GM18909 (cell line): ENCODE measurements around the gene RANGRF.

Experiments
- ATAC-seq: cut with Tn5 transposase; IDR thresholded peaks from one replicate; pipeline ENCODE4 v1.9.1; 2021; ENCODE audit warnings: mild to moderate bottlenecking; ENCODE audit not compliant: unreplicated experiment, poor library complexity

RANGRF gene

DNA sequence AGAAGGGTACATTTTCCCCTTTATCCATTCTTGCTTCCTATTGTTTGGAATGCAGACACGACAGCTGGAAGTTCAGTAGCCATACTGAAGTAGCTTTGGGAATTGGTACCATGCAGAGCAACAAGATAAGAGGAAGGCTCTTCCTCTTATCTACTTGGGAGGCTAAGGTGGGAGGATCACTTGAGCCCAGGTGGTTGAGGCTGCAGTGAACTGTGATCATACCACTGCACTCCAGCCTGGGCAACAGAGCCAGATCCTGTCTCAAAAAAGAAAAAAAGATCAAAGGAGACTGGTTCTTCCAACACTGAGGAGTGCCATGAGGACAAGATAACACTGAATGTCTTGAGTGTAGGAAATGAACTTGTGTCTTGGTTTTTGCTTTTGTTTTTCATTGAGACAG, 16.0 kb upstream of the RANGRF start:
- no peak for ATAC-seq

DNA sequence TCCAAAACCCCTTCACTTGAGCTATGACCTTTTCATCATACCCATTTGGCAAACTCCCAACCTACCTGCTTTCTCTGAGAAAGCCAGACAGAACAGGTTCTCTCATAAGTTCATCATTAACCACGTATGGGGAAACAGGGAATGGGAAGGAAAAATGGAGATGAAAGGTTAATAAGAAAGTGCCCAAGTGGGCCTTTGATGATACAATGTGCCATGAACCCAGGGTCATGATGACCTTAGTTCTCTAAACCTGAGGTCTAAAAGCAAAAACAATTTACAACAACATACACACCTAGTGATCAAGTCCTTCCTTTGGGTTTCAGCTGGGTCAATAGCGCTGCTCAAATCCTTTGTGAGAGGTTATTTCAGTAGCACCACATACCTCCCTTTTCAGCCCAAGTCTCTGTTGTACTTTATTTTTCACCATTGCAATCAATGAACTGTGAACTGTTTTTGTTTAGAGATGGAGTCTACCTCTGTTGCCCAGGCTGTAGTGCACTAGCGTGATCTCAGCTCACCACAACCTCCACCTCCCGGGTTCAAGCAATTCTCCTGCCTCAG, 14.5 kb upstream of the RANGRF start:
- no peak for ATAC-seq

GRCh38 chr17:8274816-8275215, 13.7 kb upstream of the RANGRF start:
- ATAC-seq, result no peak

DNA sequence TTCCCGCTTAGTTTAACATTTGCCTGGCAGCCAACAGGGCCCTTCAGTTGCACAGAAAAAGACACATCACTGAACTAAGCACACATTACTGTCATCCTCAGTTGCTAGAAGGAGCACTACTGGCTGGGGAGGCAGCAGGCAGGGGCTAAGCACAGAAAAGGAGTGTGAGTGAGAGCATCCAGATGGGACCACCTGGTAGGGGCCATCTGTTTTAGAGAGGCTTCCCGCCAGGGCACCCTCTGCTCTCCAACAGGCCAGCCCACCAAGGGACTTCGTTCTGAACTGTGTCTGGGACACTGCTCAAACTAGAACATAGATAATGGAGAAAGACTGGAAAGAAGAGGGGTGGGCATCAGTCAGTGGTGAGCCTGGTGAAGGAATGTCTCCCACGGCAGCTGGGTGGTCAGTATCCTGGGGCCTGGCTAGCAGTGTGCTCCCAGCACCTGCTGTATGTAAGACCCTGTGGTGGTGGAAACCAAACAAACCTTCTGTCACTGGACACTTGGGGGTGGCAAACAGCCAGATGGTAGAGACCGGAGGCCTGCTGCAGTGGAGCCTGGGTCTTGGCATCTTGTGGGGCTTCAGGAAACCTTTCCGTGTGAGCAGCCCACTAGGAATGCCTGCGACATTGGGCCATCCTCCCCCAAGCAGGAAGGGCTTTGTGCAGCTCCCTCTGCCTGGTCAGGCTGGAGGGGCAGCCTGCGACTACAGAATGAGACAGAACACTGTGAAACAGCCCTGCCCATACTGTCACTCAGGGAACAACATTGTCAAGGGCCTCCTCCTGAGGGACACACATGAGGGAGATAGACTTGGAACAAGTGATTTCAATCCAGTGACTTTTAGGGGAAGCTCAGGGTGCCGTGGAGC, 12.8 kb upstream of the RANGRF start:
- no peak for ATAC-seq

GRCh38 chr17:8277317-8277716, 11.2 kb upstream of the RANGRF start:
- ATAC-seq, result no peak

DNA sequence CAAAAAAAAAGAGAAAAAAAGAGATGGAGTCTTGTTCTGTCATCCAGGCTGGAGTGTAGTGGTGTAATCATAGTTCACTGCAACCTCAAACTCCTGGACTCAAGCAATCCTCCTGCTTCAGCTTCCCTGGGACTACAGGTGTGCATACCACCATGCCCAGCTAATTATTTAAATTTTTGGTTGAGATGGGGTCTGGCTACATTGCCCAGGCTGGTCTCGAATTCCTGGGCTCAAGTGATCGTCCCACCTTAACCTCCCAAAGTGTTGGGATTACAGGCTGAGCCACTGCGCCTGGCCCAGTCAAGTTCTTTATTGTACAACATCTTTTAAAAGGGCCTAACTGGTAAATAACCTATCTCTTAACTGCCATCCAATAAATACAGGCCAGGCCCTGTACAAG, 6.1 kb upstream of the RANGRF start:
- no peak for ATAC-seq

- ATAC-seq, result no peak
Observed at GRCh38 chr17:8283356-8283755, 5.1 kb upstream of the RANGRF start.

GRCh38 chr17:8284126-8284525, 4.3 kb upstream of the RANGRF start:
- ATAC-seq, result no peak

- no peak for ATAC-seq
Observed at GRCh38 chr17:8285270-8286181, 2.9 kb upstream of the RANGRF start.

DNA sequence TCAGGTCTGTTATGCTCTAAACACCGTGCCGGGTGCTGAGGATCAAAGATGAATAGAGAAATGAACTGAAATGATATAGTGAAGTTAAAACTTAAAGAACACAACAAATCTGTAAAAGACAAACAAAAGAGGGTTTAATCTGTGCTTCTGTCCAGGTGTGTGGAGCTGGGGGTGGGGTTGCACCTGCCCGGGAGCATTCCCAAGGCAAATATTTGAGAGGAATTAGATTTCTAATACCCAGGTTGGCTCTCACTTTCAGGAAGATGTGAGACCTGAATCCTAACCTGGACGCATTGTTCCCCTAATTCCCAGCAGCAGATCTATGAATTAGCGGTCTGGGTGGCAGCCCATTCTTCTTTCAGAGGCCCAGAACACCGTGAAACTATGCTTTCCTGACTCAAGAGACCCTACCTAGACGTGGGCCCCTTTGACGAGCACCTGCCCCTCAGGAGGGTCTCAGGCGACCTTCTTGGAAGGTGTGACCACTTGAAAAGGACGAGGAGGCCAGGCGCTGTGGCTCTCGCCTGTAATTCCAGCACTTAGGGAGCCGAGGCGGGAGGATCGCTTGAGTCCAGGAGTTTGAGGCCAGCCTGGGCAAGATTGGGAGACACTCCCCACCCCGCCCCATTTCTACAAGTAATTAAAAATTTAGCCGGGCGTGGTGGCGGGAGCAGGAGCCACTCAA, 677 bp upstream of the RANGRF start:
- ATAC-seq, result no peak

DNA sequence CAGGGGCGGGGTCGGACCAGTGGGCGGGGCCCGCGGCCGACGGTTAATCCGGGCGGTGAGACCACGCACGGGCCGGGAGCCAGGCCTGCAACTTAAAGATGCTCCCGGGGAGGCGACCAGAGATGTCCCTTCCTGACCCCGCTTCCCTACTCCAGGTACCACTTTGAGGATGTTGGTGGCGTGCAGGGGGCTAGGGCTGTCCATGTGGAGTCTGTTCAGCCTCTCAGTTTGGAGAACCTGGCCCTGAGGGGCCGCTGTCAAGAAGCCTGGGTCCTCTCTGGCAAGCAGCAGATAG, 580 bp downstream of the RANGRF start:
- ATAC-seq, result no peak

DNA sequence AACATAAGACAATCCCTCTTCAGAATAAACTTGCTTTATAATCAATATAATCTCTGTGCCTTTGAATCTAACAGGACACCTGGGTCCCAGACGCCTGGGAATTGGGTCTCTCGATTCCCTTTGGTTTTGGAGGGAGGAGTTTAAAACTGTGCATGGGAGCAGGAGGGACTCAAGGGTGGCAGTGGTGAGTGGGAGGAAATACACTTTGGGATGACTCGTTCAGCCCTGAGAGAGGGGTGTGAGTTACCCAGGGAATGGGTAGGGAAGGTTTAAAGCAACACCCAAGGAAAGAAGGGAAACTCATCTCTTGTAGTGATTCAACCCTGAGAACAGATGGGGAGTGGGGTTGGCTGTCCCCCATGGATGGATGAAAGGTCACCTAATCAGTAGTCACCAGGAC, 1.6 kb downstream of the RANGRF start:
- no peak for ATAC-seq

DNA sequence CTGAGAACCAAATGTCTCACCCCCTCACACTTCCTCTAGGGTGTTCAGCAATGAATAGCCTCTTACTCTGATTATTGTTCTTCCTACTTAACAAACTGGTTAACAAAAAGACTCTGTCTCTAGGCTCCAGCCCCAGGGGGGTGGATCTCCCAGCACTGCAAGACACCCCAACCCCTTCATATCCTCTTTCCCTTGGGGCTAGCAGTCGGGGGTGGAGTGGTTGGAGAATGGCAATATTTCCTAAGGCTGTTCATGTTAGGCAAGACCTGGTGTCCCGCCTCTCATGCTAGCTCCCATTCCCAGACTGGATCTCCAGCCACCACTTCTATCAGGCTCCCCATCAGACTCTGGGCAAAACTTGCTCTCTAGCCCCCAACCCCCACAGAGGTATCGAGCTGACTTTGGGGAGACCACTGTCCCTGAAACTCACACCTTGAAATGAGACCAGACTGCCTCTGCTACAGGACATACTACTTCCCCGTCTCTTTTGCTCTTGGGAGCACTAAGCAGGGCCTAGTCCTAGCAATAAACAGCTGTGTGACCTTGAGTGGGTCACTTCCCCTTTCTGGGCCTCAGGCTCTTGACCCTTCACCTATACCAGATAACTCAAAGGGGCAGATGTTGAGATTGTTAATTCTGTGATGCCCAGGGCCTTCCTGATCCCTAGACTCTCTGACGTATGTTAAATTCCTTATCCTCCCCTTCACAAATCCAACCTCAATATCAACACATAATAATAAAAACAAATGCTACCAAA, 4.3 kb downstream of the RANGRF start:
- no peak for ATAC-seq

- no peak for ATAC-seq
Observed at GRCh38 chr17:8294361-8294760, 5.9 kb downstream of the RANGRF start.

- no peak for ATAC-seq
Observed at GRCh38 chr17:8294814-8295316, 6.4 kb downstream of the RANGRF start.

- no peak for ATAC-seq
Observed at GRCh38 chr17:8300226-8300625, 11.8 kb downstream of the RANGRF start.

GRCh38 chr17:8300627-8301242, 12.3 kb downstream of the RANGRF start:
- no peak for ATAC-seq

DNA sequence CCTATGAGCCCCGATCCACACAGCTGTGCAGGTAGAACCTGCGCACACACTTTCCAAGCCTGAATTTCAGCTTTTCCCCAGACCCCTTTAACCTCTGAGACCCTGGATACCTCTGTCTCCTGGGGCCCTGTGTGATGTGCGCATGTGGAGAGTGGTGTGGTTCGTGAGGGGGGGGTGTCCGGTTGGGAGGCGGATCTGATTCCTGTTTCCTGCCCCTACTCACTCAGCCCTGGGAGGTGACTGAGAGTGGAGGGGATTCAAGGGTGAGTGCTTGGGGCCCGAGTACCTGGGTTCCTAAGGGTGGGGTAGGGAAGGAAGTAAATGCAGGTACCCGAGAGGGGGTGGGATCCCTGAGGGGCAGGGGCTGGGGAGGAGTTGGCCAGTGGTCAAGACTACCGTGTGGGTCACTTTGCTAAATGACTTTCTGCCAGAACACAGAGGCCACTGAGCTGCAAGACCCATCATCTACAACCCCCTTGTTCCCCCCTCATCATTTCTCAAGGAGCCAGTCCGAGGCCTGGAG, 22.2 kb downstream of the RANGRF start:
- ATAC-seq, result no peak

DNA sequence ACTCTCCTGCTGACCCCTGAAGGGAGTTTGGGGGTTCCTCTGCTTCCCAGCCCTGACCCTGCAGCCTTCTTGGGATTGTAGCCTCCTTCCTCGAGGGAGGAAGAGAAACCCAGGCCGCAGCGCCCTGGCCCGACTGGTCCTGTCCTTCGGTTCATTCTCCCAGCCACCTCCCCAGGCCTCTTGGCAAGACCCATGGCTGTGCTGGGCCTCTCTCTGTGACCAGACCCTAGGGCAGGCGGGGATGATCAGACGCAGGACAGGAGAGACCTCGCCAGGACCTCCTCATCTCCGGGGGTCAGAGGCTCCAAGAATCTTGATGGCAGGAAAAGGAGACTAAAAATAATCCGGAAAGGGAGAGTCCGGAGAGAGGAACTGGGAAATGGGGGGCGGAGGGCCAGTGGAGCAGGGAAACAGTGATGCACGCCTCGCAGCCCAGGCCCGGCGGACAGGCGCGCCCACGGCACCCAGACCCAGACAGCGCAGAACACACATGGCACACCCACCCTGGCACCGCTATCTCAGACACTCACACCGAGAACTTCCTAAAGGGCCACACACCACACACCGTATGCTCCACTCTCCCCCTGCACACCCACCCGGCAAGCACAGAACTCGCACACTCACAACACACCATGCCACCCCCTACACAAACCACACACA, 22.8 kb downstream of the RANGRF start:
- ATAC-seq, result no peak
